Ascending aorta (tissue), 2 donors: ENCODE data around the gene MT1F. TPM values are rescaled to one million over a fixed set of nuclear protein-coding genes. Genes with fewer than 3 reads are reported as not detected.

Source experiments
- DNase-seq, 2 donors: peaks; one replicate each; pipeline ENCODE4 v3.0.0-alpha.2; 2019; ENCODE audit warnings: low spot score in 2 of 2
- H3K27ac ChIP-seq, 2 donors: fragments of 200-600 bp; sonication (generic); one replicate each; pipeline ENCODE4 v1.5.1; 2016 to 2017; ENCODE audit warnings: mild to moderate bottlenecking in 1 of 2
- H3K27me3 ChIP-seq: fragments of 200-600 bp; sonication (generic); one replicate; pipeline ENCODE4 v1.5.1; 2017
- H3K36me3 ChIP-seq, 2 donors: fragments of 200-600 bp; sonication (generic); one replicate each; pipeline ENCODE4 v1.5.1; 2016
- H3K4me1 ChIP-seq, 2 donors: fragments of 200-600 bp; sonication (generic); one replicate each; pipeline ENCODE4 v1.5.1; 2016 to 2017; ENCODE audit warnings: mild to moderate bottlenecking in 1 of 2
- H3K4me3 ChIP-seq, 2 donors: fragments of 200-600 bp; sonication (generic); one replicate each; pipeline ENCODE4 v1.5.1; 2016 to 2017; ENCODE audit warnings: mild to moderate bottlenecking in 1 of 2
- H3K9me3 ChIP-seq, 2 donors: fragments of 200-600 bp; sonication (generic); one replicate each; pipeline ENCODE4 v1.5.1; 2016
- intact Hi-C: fragments of 100-400 bp; cut with DNase I; formaldehyde crosslinking; loops from one replicate; pipeline ENCODE4 v1.15.1; 2023
- total RNA-seq: library from RNA; depleted of rRNA; stranded (reverse); fragments of >200 nt; gene quantifications from one replicate; pipeline ENCODE4 v1.1.0, GENCODE V29; 2016
- TF ChIP-seq, protein P1 (sequence below), 3 experiments: fragments of 200-600 bp in 2 of 3; fragments of 450-650 bp in 1 of 3; sonication (generic) in 2 of 3; IDR thresholded peaks; one replicate each; pipeline ENCODE4 v1.5.1; 2016 to 2019; ENCODE audit warnings: antibody characterized with exemption in 3 of 3, mild to moderate bottlenecking in 1 of 3, moderate library complexity in 1 of 3

MT1F gene
- total RNA-seq, 1 donor from 2014 or later, result 9.8 TPM

DNA sequence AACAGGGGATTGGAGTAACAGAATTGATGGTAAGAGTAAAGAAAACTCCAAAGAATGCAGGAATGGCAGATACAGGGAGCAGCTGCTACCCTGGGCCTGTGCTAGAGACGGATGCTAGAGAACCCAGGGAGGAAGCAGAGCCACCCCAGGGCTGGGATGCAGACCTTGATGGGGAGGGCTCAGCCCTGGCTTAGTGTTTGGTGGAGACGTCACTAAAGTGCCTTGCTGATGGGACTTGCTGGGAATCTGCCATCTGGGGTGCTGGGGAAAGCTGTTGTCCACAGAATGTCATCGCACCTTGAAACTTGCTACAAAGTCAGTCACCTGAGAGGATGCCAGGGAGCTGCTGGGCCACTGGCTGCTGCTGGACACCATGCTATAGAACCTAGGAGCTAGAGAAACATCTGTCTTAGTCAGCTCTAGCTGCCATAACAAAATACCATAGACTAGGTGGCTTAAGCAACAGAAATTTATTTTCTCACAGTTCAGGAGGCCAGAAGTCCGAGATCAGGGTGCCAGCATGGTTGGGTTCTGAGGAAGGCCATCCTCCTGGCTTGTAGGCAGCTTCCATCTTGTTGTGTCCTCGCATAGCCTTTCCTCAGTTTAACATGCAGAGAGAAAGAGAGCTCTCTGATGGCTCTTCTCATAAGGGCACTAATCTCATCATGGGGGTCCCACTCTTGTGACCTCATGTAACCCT is 39.8 kb downstream of the MT1F start:
- Histone ChIP-seq H3K9me3 (no peaks in the 10 kb centered on the region), H3K27ac (no peak overlapping the region), H3K4me3 (no peak overlapping the region), H3K4me1 (no peaks in the 10 kb centered on the region), H3K27me3 (no peaks in the 10 kb centered on the region), H3K36me3 (no peaks in the 10 kb centered on the region)
- TF ChIP-seq, protein P1, sequence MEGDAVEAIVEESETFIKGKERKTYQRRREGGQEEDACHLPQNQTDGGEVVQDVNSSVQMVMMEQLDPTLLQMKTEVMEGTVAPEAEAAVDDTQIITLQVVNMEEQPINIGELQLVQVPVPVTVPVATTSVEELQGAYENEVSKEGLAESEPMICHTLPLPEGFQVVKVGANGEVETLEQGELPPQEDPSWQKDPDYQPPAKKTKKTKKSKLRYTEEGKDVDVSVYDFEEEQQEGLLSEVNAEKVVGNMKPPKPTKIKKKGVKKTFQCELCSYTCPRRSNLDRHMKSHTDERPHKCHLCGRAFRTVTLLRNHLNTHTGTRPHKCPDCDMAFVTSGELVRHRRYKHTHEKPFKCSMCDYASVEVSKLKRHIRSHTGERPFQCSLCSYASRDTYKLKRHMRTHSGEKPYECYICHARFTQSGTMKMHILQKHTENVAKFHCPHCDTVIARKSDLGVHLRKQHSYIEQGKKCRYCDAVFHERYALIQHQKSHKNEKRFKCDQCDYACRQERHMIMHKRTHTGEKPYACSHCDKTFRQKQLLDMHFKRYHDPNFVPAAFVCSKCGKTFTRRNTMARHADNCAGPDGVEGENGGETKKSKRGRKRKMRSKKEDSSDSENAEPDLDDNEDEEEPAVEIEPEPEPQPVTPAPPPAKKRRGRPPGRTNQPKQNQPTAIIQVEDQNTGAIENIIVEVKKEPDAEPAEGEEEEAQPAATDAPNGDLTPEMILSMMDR (IDR thresholded peaks at IDR 0.05), result no peak
- no peak for DNase-seq
- intact Hi-C loops, result no loop called here

DNA sequence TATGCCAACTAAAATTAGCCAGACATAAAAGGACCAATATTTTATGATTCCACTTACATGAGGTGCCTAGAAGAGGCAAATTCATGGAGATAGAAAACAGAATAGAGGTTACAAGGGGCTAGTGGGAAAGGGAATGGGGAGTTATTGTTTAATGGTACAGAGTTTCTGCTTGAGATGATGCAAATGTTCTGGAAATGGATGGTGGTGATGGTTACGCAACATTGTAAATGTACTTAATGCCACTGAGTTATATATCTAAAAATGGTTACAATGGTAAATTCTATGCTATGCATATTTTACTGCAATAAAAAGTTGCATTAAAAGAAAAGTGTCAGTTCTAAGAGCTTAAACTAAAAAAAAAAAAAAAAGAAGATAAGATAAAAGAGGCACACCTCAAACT is 42.4 kb downstream of the MT1F start:
- Histone ChIP-seq H3K4me1 (no peaks in the 10 kb centered on the region), H3K27me3 (no peaks in the 10 kb centered on the region), H3K9me3 (no peaks in the 10 kb centered on the region), H3K4me3 (no peak overlapping the region), H3K36me3 (no peaks in the 10 kb centered on the region), H3K27ac (no peak overlapping the region)
- intact Hi-C loops, result no loop called here
- no peak for DNase-seq
- TF ChIP-seq, protein P1 (IDR thresholded peaks at IDR 0.05), result no peak

DNA sequence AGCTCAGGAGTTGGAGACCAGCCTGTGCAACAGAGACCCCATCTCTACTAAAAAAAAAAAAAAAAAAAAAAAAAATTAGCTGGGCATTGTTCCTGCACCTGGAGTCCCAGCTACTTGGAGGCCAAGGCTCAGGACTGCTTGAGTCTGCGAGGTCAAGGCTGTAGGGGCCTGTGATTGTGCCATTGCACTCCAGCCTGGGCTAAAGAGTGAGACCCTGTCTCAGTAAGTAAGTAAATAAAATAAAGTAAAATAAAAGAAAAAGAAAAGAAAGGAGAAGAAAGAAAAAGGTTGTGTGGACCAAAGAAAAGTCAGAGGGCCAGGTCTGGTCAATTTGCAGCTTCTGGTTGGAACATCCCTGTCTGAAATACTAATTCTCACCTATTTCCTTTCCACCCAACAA is 42.9 kb downstream of the MT1F start:
- Histone ChIP-seq H3K27me3 (no peaks in the 10 kb centered on the region), H3K9me3 (no peaks in the 10 kb centered on the region), H3K4me3 (no peak overlapping the region), H3K27ac (no peak overlapping the region), H3K36me3 (no peaks in the 10 kb centered on the region), H3K4me1 (no peaks in the 10 kb centered on the region)
- DNase-seq, result no peak
- TF ChIP-seq, protein P1 (IDR thresholded peaks at IDR 0.05), result no peak
- intact Hi-C loops, result no loop called here

DNA sequence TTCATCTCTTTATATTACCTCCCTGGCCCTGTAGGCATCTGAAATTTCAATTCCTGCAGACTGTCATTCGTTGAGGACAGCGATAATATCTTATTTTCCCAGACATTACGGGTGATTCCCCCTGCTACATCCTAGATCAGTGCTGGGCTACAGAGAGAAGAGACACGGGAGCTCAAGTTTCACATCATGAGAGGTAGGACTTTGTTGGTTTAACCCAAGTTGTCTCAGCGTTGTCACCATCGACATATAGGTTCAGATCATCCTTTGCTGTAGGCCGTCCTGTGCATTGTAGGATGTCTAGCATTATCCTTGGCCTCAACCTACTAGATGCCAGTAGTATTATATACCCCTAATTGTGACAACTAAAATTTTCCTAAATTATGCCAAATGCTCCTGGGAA is 43.8 kb downstream of the MT1F start:
- Histone ChIP-seq H3K9me3 (no peaks in the 10 kb centered on the region), H3K4me1 (no peaks in the 10 kb centered on the region), H3K36me3 (no peaks in the 10 kb centered on the region), H3K27me3 (no peaks in the 10 kb centered on the region), H3K4me3 (no peak overlapping the region), H3K27ac (no peak overlapping the region)
- TF ChIP-seq, protein P1 (IDR thresholded peaks at IDR 0.05), result no peak
- no peak for DNase-seq
- intact Hi-C loops, result no loop called here

DNA sequence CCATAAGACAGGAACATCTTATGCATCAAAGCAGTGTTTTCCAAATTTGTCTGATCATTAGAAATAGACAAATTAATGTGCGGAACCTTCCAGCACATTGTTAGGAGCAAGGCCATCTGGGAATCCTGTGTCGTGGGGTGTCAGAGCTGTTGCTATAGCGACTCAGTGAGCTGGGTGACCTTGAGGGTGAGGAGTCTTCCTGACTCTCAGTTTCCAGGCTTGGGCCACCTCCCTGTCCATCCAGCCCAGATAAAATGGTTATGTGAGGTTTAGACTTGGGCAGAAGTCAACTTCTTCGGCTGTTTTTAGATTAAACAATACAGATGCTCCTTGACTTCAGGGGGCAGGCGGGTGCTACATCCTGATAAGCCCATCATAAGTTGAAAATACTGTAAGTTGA is 45.1 kb downstream of the MT1F start:
- H3K9me3 ChIP-seq, result no peaks in the 10 kb centered on the region
- H3K27me3 ChIP-seq, result no peaks in the 10 kb centered on the region
- H3K27ac ChIP-seq, result no peak overlapping the region
- intact Hi-C loops, result loop anchor here (1.0 to 2.0 kb wide), 4 partner anchors 29 to 182 kb away; partner anchors contain the start of gene BBS2
- H3K36me3 ChIP-seq, result no peaks in the 10 kb centered on the region
- H3K4me1 ChIP-seq, result no peaks in the 10 kb centered on the region
- TF ChIP-seq, protein P1 (IDR thresholded peaks at IDR 0.05), result no peak
- H3K4me3 ChIP-seq, result no peak overlapping the region
- no peak for DNase-seq

Other genes starting within 250 kb of the MT1F start
- 112 TPM for gene AMFR, start 232.4 kb upstream of the MT1F start, total RNA-seq
- gene NUDT21, start 206.6 kb upstream of the MT1F start, total RNA-seq, result 5.3 TPM
- gene OGFOD1, start 206.4 kb upstream of the MT1F start, total RNA-seq, result 21.9 TPM
- 29.4 TPM for gene BBS2, start 137.9 kb upstream of the MT1F start, total RNA-seq
- not detected for gene MT4, start 92.9 kb upstream of the MT1F start, total RNA-seq
- not detected for gene MT3, start 68.4 kb upstream of the MT1F start, total RNA-seq
- gene MT2A, start 49.4 kb upstream of the MT1F start, total RNA-seq, result 602 TPM
- gene MT1E, start 32.2 kb upstream of the MT1F start, total RNA-seq, result 456 TPM
- 105 TPM for gene MT1M, start 25.3 kb upstream of the MT1F start, total RNA-seq
- gene MT1A, start 19.3 kb upstream of the MT1F start, total RNA-seq, result 183 TPM
- not detected for gene MT1B, start 6.1 kb upstream of the MT1F start, total RNA-seq
- 36.6 TPM for gene MT1G, start 10.1 kb downstream of the MT1F start, total RNA-seq
- gene MT1H, start 11.9 kb downstream of the MT1F start, total RNA-seq, result not detected
- 2,291 TPM for gene MT1X, start 24.5 kb downstream of the MT1F start, total RNA-seq
- 419 TPM for gene NUP93, start 72.2 kb downstream of the MT1F start, total RNA-seq
- not detected for gene SLC12A3, start 207.2 kb downstream of the MT1F start, total RNA-seq